K562 (cell line): ENCODE data around the gene TMEM132D.

Experiments used
- BACH1 ChIP-seq: fragments of 200-800 bp; sonication (Bioruptor generic); IDR thresholded peaks from 2 replicates; pipeline ENCODE4 v1.6.1; 2016; ENCODE audit warnings: missing genetic modification characterization, missing compliant biosample characterization
- BRF1 ChIP-seq: IDR thresholded peaks from 3 replicates; pipeline ENCODE4 v1.6.1; 2011; ENCODE audit warnings: borderline replicate concordance, mild to moderate bottlenecking; ENCODE audit not compliant: insufficient read length; ENCODE audit errors: extremely low read depth
- CCAR2 ChIP-seq: fragments of 200-400 bp; formaldehyde crosslinking; IDR thresholded peaks from 2 replicates; pipeline ENCODE4 v1.6.1; 2017; ENCODE audit warnings: mild to moderate bottlenecking, low read depth, low read length
- GABPB1 ChIP-seq: sonication (generic); formaldehyde crosslinking; IDR thresholded peaks from 2 replicates; pipeline ENCODE4 v1.8.0; 2022; ENCODE audit warnings: mild to moderate bottlenecking, missing genetic modification reagents
- GATA2 ChIP-seq: sonication (generic); formaldehyde crosslinking; IDR thresholded peaks from 2 replicates; pipeline ENCODE4 v1.4.0; 2020; ENCODE audit warnings: mild to moderate bottlenecking, missing genetic modification reagents
- HDAC6 ChIP-seq: IDR thresholded peaks from 2 replicates; pipeline ENCODE4 v1.6.1; 2012; ENCODE audit warnings: low read depth, mild to moderate bottlenecking, control low read depth, inconsistent platforms, low read length, moderate library complexity
- NEUROD1 ChIP-seq: fragments of 150-350 bp; IDR thresholded peaks from 2 replicates; pipeline ENCODE4 v1.6.1; 2014; ENCODE audit warnings: borderline replicate concordance, low read length, low read depth; ENCODE audit not compliant: partially characterized antibody
- TAF7 ChIP-seq: fragments of 450-650 bp; IDR thresholded peaks from 2 replicates; pipeline ENCODE4 v1.6.1; 2016; ENCODE audit warnings: missing genetic modification characterization, missing compliant biosample characterization
- ZNF184 ChIP-seq: sonication (generic); formaldehyde crosslinking; IDR thresholded peaks from 2 replicates; pipeline ENCODE4 v1.5.0; 2020; ENCODE audit warnings: missing genetic modification reagents
- ZNF589 ChIP-seq: fragments of 200-800 bp; sonication (Bioruptor generic); IDR thresholded peaks from 2 replicates; pipeline ENCODE4 v1.6.1; 2016; ENCODE audit warnings: low read depth, missing genetic modification characterization, missing compliant biosample characterization
- TF ChIP-seq, protein P1 (sequence below): sonication (generic); formaldehyde crosslinking; IDR thresholded peaks from 2 replicates; pipeline ENCODE4 v1.8.0; 2022; ENCODE audit warnings: mild to moderate bottlenecking, missing genetic modification reagents
- TF ChIP-seq, protein P2 (sequence below): fragments of 450-650 bp; IDR thresholded peaks from 2 replicates; pipeline ENCODE4 v1.6.1; 2018; ENCODE audit warnings: mild to moderate bottlenecking, low read depth; ENCODE audit not compliant: partially characterized antibody
- TF ChIP-seq, protein P3 (sequence below), 3 experiments: IDR thresholded peaks in 2 of 3; conservative IDR thresholded peaks in 1 of 3; 2 replicates each; pipeline ENCODE4 v1.5.1; 2011 to 2012; ENCODE audit warnings: low read length in 3 of 3, mild to moderate bottlenecking in 3 of 3, control low read depth in 2 of 3, improper control_type of control experiment in 1 of 3, inconsistent platforms in 1 of 3, low read depth in 1 of 3, mixed read lengths in 1 of 3, moderate library complexity in 1 of 3; ENCODE audit not compliant: insufficient read depth in 2 of 3
- TF ChIP-seq, protein P4 (sequence below): fragments of 250-450 bp; sonication (Bioruptor Pico); IDR thresholded peaks from 2 replicates; pipeline ENCODE4 v1.4.0; 2020; ENCODE audit warnings: mild to moderate bottlenecking, moderate library complexity

DNA sequence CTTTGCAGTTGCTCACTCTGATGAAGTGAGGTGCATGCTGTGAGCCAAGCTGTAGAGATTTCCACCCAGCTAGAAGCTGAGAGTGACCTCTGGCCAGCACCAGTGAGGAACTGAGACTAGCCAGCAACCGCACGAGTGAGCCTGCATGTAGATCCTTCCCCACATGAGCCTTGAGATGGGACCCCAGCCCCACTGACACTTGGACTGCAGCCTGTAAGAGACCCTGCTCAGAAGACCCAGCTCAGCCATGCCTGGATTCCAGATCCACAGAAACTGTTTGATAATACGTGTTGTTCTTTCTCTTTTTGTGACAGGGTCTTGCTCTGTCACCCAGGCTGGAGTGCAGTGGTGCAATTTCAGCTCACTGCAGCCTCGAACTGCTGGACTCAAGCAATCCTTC, 821.4 kb downstream of the TMEM132D start:
- no peak for TF ChIP-seq NEUROD1
- no peak for TF ChIP-seq ZNF589
- TF ChIP-seq CCAR2: no peak
- no peak for TF ChIP-seq BACH1 (tag)
- TF ChIP-seq, protein P1, sequence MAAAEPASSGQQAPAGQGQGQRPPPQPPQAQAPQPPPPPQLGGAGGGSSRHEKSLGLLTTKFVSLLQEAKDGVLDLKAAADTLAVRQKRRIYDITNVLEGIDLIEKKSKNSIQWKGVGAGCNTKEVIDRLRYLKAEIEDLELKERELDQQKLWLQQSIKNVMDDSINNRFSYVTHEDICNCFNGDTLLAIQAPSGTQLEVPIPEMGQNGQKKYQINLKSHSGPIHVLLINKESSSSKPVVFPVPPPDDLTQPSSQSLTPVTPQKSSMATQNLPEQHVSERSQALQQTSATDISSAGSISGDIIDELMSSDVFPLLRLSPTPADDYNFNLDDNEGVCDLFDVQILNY (CRISPR knock-in tag): no peak
- TF ChIP-seq, protein P2, sequence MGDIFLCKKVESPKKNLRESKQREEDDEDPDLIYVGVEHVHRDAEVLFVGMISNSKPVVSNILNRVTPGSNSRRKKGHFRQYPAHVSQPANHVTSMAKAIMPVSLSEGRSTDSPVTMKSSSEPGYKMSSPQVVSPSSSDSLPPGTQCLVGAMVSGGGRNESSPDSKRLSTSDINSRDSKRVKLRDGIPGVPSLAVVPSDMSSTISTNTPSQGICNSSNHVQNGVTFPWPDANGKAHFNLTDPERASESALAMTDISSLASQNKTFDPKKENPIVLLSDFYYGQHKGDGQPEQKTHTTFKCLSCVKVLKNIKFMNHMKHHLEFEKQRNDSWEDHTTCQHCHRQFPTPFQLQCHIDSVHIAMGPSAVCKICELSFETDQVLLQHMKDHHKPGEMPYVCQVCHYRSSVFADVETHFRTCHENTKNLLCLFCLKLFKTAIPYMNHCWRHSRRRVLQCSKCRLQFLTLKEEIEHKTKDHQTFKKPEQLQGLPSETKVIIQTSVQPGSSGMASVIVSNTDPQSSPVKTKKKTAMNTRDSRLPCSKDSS: no peak
- no peak for TF ChIP-seq HDAC6
- TF ChIP-seq ZNF184: no peak
- TF ChIP-seq GABPB1: no peak
- TF ChIP-seq, protein P3, sequence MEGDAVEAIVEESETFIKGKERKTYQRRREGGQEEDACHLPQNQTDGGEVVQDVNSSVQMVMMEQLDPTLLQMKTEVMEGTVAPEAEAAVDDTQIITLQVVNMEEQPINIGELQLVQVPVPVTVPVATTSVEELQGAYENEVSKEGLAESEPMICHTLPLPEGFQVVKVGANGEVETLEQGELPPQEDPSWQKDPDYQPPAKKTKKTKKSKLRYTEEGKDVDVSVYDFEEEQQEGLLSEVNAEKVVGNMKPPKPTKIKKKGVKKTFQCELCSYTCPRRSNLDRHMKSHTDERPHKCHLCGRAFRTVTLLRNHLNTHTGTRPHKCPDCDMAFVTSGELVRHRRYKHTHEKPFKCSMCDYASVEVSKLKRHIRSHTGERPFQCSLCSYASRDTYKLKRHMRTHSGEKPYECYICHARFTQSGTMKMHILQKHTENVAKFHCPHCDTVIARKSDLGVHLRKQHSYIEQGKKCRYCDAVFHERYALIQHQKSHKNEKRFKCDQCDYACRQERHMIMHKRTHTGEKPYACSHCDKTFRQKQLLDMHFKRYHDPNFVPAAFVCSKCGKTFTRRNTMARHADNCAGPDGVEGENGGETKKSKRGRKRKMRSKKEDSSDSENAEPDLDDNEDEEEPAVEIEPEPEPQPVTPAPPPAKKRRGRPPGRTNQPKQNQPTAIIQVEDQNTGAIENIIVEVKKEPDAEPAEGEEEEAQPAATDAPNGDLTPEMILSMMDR (IDR thresholded peaks at IDR 0.05 in 2 of 3, conservative IDR thresholded peaks at IDR 0.05 in 1 of 3; ENCODE audit: insufficient read depth in 2 of 3, low read depth in 1 of 3, low read length in 3 of 3): no peak
- no peak for TF ChIP-seq TAF7
- TF ChIP-seq BRF1: no peak
- TF ChIP-seq GATA2: no peak
- TF ChIP-seq, protein P4, sequence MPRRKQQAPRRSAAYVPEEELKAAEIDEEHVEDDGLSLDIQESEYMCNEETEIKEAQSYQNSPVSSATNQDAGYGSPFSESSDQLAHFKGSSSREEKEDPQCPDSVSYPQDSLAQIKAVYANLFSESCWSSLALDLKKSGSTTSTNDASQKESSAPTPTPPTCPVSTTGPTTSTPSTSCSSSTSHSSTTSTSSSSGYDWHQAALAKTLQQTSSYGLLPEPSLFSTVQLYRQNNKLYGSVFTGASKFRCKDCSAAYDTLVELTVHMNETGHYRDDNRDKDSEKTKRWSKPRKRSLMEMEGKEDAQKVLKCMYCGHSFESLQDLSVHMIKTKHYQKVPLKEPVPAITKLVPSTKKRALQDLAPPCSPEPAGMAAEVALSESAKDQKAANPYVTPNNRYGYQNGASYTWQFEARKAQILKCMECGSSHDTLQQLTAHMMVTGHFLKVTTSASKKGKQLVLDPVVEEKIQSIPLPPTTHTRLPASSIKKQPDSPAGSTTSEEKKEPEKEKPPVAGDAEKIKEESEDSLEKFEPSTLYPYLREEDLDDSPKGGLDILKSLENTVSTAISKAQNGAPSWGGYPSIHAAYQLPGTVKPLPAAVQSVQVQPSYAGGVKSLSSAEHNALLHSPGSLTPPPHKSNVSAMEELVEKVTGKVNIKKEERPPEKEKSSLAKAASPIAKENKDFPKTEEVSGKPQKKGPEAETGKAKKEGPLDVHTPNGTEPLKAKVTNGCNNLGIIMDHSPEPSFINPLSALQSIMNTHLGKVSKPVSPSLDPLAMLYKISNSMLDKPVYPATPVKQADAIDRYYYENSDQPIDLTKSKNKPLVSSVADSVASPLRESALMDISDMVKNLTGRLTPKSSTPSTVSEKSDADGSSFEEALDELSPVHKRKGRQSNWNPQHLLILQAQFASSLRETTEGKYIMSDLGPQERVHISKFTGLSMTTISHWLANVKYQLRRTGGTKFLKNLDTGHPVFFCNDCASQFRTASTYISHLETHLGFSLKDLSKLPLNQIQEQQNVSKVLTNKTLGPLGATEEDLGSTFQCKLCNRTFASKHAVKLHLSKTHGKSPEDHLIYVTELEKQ (CRISPR knock-in tag): no peak
